Breast epithelium (tissue), 4 donors: ENCODE data around the gene CD4. TPM values are rescaled to one million over a fixed set of nuclear protein-coding genes. Genes with fewer than 3 reads are reported as not detected.
"Not testable (repeated sequence)": the region's sequence is repeated elsewhere in the genome, so short reads cannot be mapped to it uniquely, and the experiment has no call there.

ENCODE experiments used
- DNase-seq, 2 donors: peaks; one replicate each; pipeline ENCODE4 v3.0.0-alpha.2; 2019; ENCODE audit warnings: low spot score in 2 of 2
- H3K27ac ChIP-seq, 2 donors: fragments of 200-600 bp; sonication (generic) in 1 of 2; one replicate each; pipeline ENCODE4 v1.5.1; 2016 to 2019; ENCODE audit warnings: mild to moderate bottlenecking in 1 of 2
- H3K27me3 ChIP-seq, 2 donors: fragments of 200-600 bp; sonication (generic) in 1 of 2; one replicate each; pipeline versions ENCODE4 v1.5.1 to v1.6.0; 2017 to 2019; ENCODE audit warnings: control low read depth in 1 of 2, mild to moderate bottlenecking in 1 of 2
- H3K36me3 ChIP-seq: fragments of 200-600 bp; one replicate; pipeline ENCODE4 v1.5.1; 2019
- H3K4me1 ChIP-seq, 2 donors: fragments of 200-600 bp; sonication (generic); one replicate each; pipeline ENCODE4 v1.5.1; 2016 to 2019; ENCODE audit warnings: control low read depth in 1 of 2
- H3K4me3 ChIP-seq, 3 donors: fragments of 200-600 bp; sonication (generic); 1 replicate in 2 of 3; 2 replicates in 1 of 3; pipeline ENCODE4 v1.5.1; 2016 to 2019; ENCODE audit warnings: mild to moderate bottlenecking in 3 of 3, moderate library complexity in 2 of 3
- H3K9me3 ChIP-seq, 2 donors: fragments of 200-600 bp; sonication (generic) in 1 of 2; one replicate each; pipeline ENCODE4 v1.5.1; 2016 to 2019; ENCODE audit warnings: control low read depth in 1 of 2
- POLR2A ChIP-seq: fragments of 450-650 bp; IDR thresholded peaks from one replicate; pipeline ENCODE4 v1.6.1; 2016; ENCODE audit warnings: antibody characterized with exemption, mild to moderate bottlenecking, moderate library complexity
- POLR2AphosphoS5 ChIP-seq, 3 donors: sonication (generic); formaldehyde crosslinking; IDR thresholded peaks; one replicate each; pipeline ENCODE4 v1.6.1; 2017; ENCODE audit warnings: antibody characterized with exemption in 3 of 3
- intact Hi-C: fragments of 100-400 bp; cut with DNase I; formaldehyde crosslinking; loops from one replicate; pipeline ENCODE4 v1.15.1; 2023; ENCODE audit warnings: low total_unique reads
- total RNA-seq, 3 donors: library from RNA; depleted of rRNA; stranded (reverse); fragments of >200 nt; gene quantifications; one replicate each; pipeline ENCODE4 v1.1.0, GENCODE V29; 2016
- TF ChIP-seq, protein P1 (sequence below), 3 donors: fragments of 450-650 bp; IDR thresholded peaks; one replicate each; pipeline ENCODE4 v1.5.1; 2016 to 2017; ENCODE audit warnings: antibody characterized with exemption in 3 of 3, mild to moderate bottlenecking in 3 of 3, moderate library complexity in 3 of 3

CD4 gene
- total RNA-seq, 3 donors from 2014 or later: 5.9 to 29.0 (median 11.0) TPM

GRCh38 chr12:6861391-6861790 lies 72.1 kb downstream of the CD4 start:
- Histone ChIP-seq H3K27ac (no peak overlapping the region), H3K4me1 (no peaks in the 10 kb centered on the region), H3K27me3 (no peaks in the 10 kb centered on the region), H3K4me3 (no peak overlapping the region), H3K9me3 (no peaks in the 10 kb centered on the region), H3K36me3 (peaks cover 6% of the 10 kb centered on the region)
- intact Hi-C loops: loop anchor here (10.0 kb wide), 1 partner anchor 103 kb away; no protein-coding TSS in a partner anchor
- no peak for TF ChIP-seq POLR2A
- TF ChIP-seq, protein P1, sequence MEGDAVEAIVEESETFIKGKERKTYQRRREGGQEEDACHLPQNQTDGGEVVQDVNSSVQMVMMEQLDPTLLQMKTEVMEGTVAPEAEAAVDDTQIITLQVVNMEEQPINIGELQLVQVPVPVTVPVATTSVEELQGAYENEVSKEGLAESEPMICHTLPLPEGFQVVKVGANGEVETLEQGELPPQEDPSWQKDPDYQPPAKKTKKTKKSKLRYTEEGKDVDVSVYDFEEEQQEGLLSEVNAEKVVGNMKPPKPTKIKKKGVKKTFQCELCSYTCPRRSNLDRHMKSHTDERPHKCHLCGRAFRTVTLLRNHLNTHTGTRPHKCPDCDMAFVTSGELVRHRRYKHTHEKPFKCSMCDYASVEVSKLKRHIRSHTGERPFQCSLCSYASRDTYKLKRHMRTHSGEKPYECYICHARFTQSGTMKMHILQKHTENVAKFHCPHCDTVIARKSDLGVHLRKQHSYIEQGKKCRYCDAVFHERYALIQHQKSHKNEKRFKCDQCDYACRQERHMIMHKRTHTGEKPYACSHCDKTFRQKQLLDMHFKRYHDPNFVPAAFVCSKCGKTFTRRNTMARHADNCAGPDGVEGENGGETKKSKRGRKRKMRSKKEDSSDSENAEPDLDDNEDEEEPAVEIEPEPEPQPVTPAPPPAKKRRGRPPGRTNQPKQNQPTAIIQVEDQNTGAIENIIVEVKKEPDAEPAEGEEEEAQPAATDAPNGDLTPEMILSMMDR (IDR thresholded peaks at IDR 0.05): no peak
- no peak for TF ChIP-seq POLR2AphosphoS5 (IDR thresholded peaks at IDR 0.05)
- DNase-seq: no peak

DNA sequence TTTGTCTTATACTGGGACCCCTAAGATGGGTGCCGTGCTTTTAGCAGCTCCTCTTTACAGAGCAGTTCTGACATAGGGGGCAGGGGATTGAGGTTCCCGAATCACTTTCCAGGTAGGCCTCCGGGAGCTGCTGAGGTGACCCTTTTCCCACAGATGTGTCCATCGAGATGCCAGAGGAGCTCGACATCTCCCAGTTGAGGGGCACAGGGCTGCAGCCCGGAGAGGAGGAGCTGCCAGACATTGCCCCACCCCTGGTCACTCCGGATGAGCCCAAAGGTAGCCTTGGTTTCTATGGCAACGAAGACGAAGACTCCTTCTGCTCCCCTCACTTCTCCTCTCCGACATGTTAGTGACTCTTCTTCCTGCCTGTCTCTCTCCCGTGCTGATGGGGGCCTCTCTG lies 73.7 kb downstream of the CD4 start:
- H3K9me3 ChIP-seq: no peaks in the 10 kb centered on the region
- no peaks in the 10 kb centered on the region for H3K4me1 ChIP-seq
- peaks cover 6% of the 10 kb centered on the region for H3K36me3 ChIP-seq
- intact Hi-C loops: loop anchor here (10.0 kb wide), 1 partner anchor 102 kb away; no protein-coding TSS in a partner anchor
- H3K27me3 ChIP-seq: no peaks in the 10 kb centered on the region
- DNase-seq: no peak
- H3K27ac ChIP-seq: no peak overlapping the region
- no peak overlapping the region for H3K4me3 ChIP-seq
- TF ChIP-seq, protein P1 (IDR thresholded peaks at IDR 0.05): no peak

GRCh38 chr12:6863586-6864321 lies 74.4 kb downstream of the CD4 start:
- Histone ChIP-seq H3K27me3 (no peaks in the 10 kb centered on the region), H3K4me3 (no peak overlapping the region), H3K9me3 (no peaks in the 10 kb centered on the region), H3K36me3 (peaks cover 6% of the 10 kb centered on the region), H3K27ac (no peak overlapping the region), H3K4me1 (peaks cover 0 to 6% of the 10 kb centered on the region in 2 donors)
- intact Hi-C loops: loop anchor here (10.0 kb wide), 1 partner anchor 101 kb away; no protein-coding TSS in a partner anchor
- no peak for DNase-seq
- no peak for TF ChIP-seq POLR2AphosphoS5 (IDR thresholded peaks at IDR 0.05)
- TF ChIP-seq POLR2A: no peak
- TF ChIP-seq, protein P1 (IDR thresholded peaks at IDR 0.05): no peak

DNA sequence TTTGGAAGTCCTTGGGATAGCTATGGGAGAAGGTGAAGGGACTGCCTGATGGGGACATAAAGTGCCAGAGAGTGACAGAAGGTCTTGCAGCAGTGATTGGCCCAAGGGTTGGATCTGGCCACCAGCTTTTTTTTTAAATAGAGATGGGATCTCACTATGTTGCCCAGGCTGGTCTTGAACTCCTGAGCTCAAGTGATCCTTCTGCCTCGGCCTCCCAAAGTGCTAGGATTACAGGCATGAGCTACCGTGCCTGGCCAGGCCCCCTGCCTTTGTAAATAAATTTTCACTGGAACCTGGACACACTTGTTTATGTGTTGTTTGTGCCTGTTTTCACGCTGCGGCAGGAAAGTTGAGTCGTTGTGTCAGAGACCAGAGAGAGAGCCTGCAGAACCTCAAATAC lies 76.0 kb downstream of the CD4 start:
- H3K4me3 ChIP-seq, H3K27me3 ChIP-seq, H3K36me3 ChIP-seq, H3K27ac ChIP-seq, H3K9me3 ChIP-seq, DNase-seq: not testable (repeated sequence)
- intact Hi-C loops: loop anchor here (10.0 kb wide), 1 partner anchor 99 kb away; no protein-coding TSS in a partner anchor
- H3K4me1 ChIP-seq: peaks cover 0 to 15% of the 10 kb centered on the region in 2 donors

GRCh38 chr12:6866163-6866919 lies 77.0 kb downstream of the CD4 start:
- Histone ChIP-seq H3K36me3 (no peaks in the 10 kb centered on the region), H3K27ac (peak overlapping the region; percentile 95 to 96), H3K9me3 (no peaks in the 10 kb centered on the region), H3K27me3 (no peaks in the 10 kb centered on the region), H3K4me3 (peak overlapping the region; percentile 90 to 100 (median 94)), H3K4me1 (peaks cover 0 to 19% of the 10 kb centered on the region in 2 donors)
- no peak for DNase-seq
- TF ChIP-seq POLR2AphosphoS5 (IDR thresholded peaks at IDR 0.05): no peak
- no peak for TF ChIP-seq POLR2A
- TF ChIP-seq, protein P1 (IDR thresholded peaks at IDR 0.05): no peak
- intact Hi-C loops: loop anchor here (10.0 kb wide), 1 partner anchor 98 kb away; no protein-coding TSS in a partner anchor
